Measurements from ENCODE around the gene AMBP.

Gene AMBP

DNA sequence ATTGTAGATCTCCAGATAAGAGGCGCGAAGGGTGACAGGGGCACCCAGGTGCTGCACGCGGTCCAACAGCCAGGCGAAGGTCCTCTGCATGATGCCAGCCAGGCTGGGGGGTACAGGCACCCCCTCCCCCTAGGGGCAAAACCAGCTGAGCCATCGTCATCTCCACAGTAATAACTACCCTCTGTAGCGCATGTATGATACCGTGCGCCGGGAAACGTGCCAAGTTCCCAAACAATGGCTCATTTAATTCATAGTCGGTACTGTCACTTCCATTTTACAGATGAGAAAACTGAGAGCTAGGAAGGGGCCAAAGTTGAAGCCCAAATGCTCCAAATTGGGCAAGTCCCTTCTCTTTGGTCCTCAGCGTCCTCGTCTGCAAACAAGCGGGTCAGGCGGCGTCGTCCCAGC, 19.5 kb upstream of the AMBP start:
- Histone ChIP-seq H3K9me3 (replicated peaks in 1 of 2; ENCODE audit: control insufficient read depth in 2 of 2, insufficient read depth in 1 of 2, low read depth in 1 of 2, low read length in 2 of 2) (peaks cover 0 to 2% of the 10 kb centered on the region in 2 donors), H3K18ac (ENCODE audit: low read length) (peak overlapping the region; percentile 78), H4K91ac (ENCODE audit: low read depth, low read length, poor library complexity) (no peak overlapping the region), H2AFZ (ENCODE audit: low read length) (no peak overlapping the region), H3K27me3 (ENCODE audit: control insufficient read depth in 3 of 3, insufficient read depth in 3 of 3, low read depth in 1 of 3, low read length in 3 of 3) (peaks cover 0 to 79% (median 33%) of the 10 kb centered on the region in 3 experiments), H3K36me3 (replicated peaks in 1 of 2; ENCODE audit: control insufficient read depth in 2 of 2, insufficient read depth in 2 of 2, low read length in 2 of 2) (no peaks in the 10 kb centered on the region), H3K79me1 (ENCODE audit: low read depth, low read length) (no peaks in the 10 kb centered on the region), H3K23ac (ENCODE audit: low read depth, low read length, poor library complexity) (no peak overlapping the region), H3K14ac (ENCODE audit: low read length) (no peak overlapping the region), H3K9ac (ENCODE audit: low read depth, low read length, poor library complexity) (no peak overlapping the region), H2BK5ac (ENCODE audit: low read length) (no peak overlapping the region), H2BK12ac (ENCODE audit: low read length) (no peak overlapping the region), H3K4ac (ENCODE audit: low read length) (no peak overlapping the region), H2AK5ac (ENCODE audit: low read depth, low read length) (no peak overlapping the region), H2BK120ac (ENCODE audit: low read depth, low read length) (no peak overlapping the region), H2BK15ac (ENCODE audit: low read length) (no peak overlapping the region), H3K27ac (replicated peaks; ENCODE audit: low read length) (no peak overlapping the region), H3K4me1 (ENCODE audit: control insufficient read depth in 2 of 2, insufficient read depth in 1 of 2, low read depth in 1 of 2, low read length in 2 of 2) (peaks cover 5 to 8% of the 10 kb centered on the region in 2 donors), H4K8ac (ENCODE audit: low read depth, low read length) (no peak overlapping the region), H3K4me2 (ENCODE audit: insufficient read depth, low read length, poor library complexity, severe bottlenecking) (peak overlapping the region; percentile 99), H3K4me3 (ENCODE audit: low read length in 2 of 2) (peak overlapping the region in 1 of 2 donors; percentile 85)
- DNase-seq (ENCODE audit: low spot score): no peak
- WGBS, 2 donors (ENCODE audit: extremely low coverage in 2 of 2, insufficient read length in 2 of 2, insufficient replicate concordance in 1 of 2): no CpG with 5 or more reads among the region's 18 CpGs

DNA sequence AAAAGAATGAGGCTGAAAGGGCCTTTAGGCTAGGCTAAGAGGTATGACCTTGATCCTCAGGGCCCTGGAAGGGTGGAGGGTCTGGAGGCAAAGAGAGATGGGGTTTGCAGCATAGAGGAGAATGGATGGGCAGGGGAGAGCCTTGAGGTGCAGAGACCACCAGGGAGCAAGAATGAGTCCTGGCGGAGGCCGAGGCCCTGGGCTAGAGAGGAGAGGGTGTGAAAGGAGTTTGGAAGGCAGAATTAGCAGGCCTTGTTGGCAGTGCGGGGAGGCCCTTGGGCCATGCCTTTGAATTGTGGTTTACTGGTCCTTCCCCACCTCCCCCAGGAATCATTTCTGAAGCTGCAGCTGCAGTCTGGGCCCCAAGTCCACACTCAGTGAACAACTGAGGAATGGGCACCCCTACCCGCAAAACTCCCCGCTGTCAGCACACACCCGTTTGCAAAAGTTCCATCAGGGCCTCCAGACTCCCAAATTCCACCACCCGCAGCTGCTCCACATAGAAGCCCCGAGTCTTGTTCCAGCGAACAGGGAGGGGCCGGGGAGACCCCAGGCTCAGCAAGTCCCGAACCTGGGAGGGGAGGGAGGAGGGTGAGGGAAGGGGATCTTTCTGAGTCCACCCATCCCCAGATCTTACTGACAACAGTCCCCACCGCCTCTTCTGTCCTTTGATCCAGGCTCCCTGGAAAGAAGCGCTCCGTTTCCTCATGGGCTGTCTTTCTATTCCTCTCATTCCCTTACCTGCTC, 18.9 kb upstream of the AMBP start:
- Histone ChIP-seq H3K9me3 (replicated peaks in 1 of 2; ENCODE audit: control insufficient read depth in 2 of 2, insufficient read depth in 1 of 2, low read depth in 1 of 2, low read length in 2 of 2) (peaks cover 0 to 2% of the 10 kb centered on the region in 2 donors), H3K23ac (ENCODE audit: low read depth, low read length, poor library complexity) (no peak overlapping the region), H3K4ac (ENCODE audit: low read length) (no peak overlapping the region), H3K4me2 (ENCODE audit: insufficient read depth, low read length, poor library complexity, severe bottlenecking) (no peak overlapping the region), H4K8ac (ENCODE audit: low read depth, low read length) (no peak overlapping the region), H3K79me1 (ENCODE audit: low read depth, low read length) (no peaks in the 10 kb centered on the region), H3K18ac (ENCODE audit: low read length) (no peak overlapping the region), H2BK120ac (ENCODE audit: low read depth, low read length) (no peak overlapping the region), H3K27ac (replicated peaks; ENCODE audit: low read length) (no peak overlapping the region), H3K36me3 (replicated peaks in 1 of 2; ENCODE audit: control insufficient read depth in 2 of 2, insufficient read depth in 2 of 2, low read length in 2 of 2) (no peaks in the 10 kb centered on the region), H4K91ac (ENCODE audit: low read depth, low read length, poor library complexity) (no peak overlapping the region), H2BK5ac (ENCODE audit: low read length) (no peak overlapping the region), H2AK5ac (ENCODE audit: low read depth, low read length) (no peak overlapping the region), H3K9ac (ENCODE audit: low read depth, low read length, poor library complexity) (no peak overlapping the region), H2AFZ (ENCODE audit: low read length) (no peak overlapping the region), H3K14ac (ENCODE audit: low read length) (no peak overlapping the region), H3K4me1 (ENCODE audit: control insufficient read depth in 2 of 2, insufficient read depth in 1 of 2, low read depth in 1 of 2, low read length in 2 of 2) (peaks cover 5 to 8% of the 10 kb centered on the region in 2 donors), H3K27me3 (ENCODE audit: control insufficient read depth in 3 of 3, insufficient read depth in 3 of 3, low read depth in 1 of 3, low read length in 3 of 3) (peaks cover 0 to 79% (median 33%) of the 10 kb centered on the region in 3 experiments), H2BK15ac (ENCODE audit: low read length) (no peak overlapping the region), H2BK12ac (ENCODE audit: low read length) (no peak overlapping the region), H3K4me3 (ENCODE audit: low read length in 2 of 2) (no peak overlapping the region)
- no CpG with 5 or more reads among the region's 14 CpGs for WGBS, 2 donors (ENCODE audit: extremely low coverage in 2 of 2, insufficient read length in 2 of 2, insufficient replicate concordance in 1 of 2)
- no peak for DNase-seq (ENCODE audit: low spot score)

DNA sequence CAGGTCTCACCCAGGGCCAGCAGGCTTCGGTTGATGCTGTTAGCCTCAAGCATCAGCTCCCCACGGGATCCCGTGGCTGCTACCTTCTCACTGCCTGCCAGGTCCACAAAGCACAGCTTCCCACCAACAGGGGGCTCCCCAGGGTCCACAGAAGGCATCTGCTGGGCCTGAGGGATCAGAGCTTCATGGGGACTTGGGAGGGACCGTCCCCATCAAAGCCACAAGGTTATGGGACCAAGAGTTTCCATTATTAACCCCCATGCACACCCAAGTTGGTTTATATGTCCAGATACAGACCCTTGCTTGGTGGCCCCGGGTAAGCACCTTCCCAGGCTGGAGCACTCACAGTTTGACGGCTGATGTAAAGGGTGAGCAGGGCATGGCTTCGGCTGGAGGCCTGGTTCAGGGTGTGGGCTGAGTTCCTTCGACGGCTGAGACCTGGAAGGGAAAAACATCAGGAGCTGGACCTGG, 18.0 kb upstream of the AMBP start:
- H3K27me3 ChIP-seq (ENCODE audit: control insufficient read depth in 3 of 3, insufficient read depth in 3 of 3, low read depth in 1 of 3, low read length in 3 of 3): peaks cover 0 to 73% (median 33%) of the 10 kb centered on the region in 3 experiments

DNA sequence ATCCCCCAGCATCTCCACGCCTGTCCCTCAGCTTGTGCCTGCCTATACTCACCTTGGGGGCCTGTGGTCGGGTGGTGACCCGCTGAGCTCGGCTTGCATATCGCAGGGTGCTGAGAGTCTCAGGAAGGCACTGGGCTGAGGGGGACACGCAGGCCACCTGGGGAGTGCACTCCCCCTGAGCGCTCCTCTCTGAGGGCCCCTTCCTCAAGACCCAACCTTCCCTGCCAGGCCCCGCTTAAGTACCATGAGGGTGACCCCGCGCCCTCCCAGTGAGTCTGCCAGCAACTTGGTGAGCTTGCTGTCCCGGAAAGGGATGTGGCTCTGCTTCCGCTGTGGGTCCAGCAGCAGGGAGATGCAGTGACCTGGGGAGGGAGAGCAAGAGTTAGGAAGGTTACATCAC, 16.9 kb upstream of the AMBP start:
- H3K4me3 ChIP-seq (ENCODE audit: low read length in 2 of 2): no peak overlapping the region
- H3K4me1 ChIP-seq (ENCODE audit: control insufficient read depth in 2 of 2, insufficient read depth in 1 of 2, low read depth in 1 of 2, low read length in 2 of 2): peaks cover 5 to 8% of the 10 kb centered on the region in 2 donors
- no peak overlapping the region for H2AFZ ChIP-seq (ENCODE audit: low read length)
- no peak overlapping the region for H3K4me2 ChIP-seq (ENCODE audit: insufficient read depth, low read length, poor library complexity, severe bottlenecking)
- H3K27me3 ChIP-seq (ENCODE audit: control insufficient read depth in 3 of 3, insufficient read depth in 3 of 3, low read depth in 1 of 3, low read length in 3 of 3): peaks cover 0 to 63% (median 33%) of the 10 kb centered on the region in 3 experiments
- no peak overlapping the region for H3K4ac ChIP-seq (ENCODE audit: low read length)
- H4K8ac ChIP-seq (ENCODE audit: low read depth, low read length): no peak overlapping the region
- DNase-seq (ENCODE audit: low spot score): no peak
- no peak overlapping the region for H2BK12ac ChIP-seq (ENCODE audit: low read length)
- no peaks in the 10 kb centered on the region for H3K36me3 ChIP-seq (replicated peaks in 1 of 2; ENCODE audit: control insufficient read depth in 2 of 2, insufficient read depth in 2 of 2, low read length in 2 of 2)
- no peak overlapping the region for H2BK5ac ChIP-seq (ENCODE audit: low read length)
- no CpG with 5 or more reads among the region's 12 CpGs for WGBS, 2 donors (ENCODE audit: extremely low coverage in 2 of 2, insufficient read length in 2 of 2, insufficient replicate concordance in 1 of 2)
- no peaks in the 10 kb centered on the region for H3K9me3 ChIP-seq (replicated peaks in 1 of 2; ENCODE audit: control insufficient read depth in 2 of 2, insufficient read depth in 1 of 2, low read depth in 1 of 2, low read length in 2 of 2)
- no peak overlapping the region for H2BK15ac ChIP-seq (ENCODE audit: low read length)
- no peak overlapping the region for H2BK120ac ChIP-seq (ENCODE audit: low read depth, low read length)
- H3K23ac ChIP-seq (ENCODE audit: low read depth, low read length, poor library complexity): peak overlapping the region; percentile 0
- H3K14ac ChIP-seq (ENCODE audit: low read length): no peak overlapping the region
- no peak overlapping the region for H4K91ac ChIP-seq (ENCODE audit: low read depth, low read length, poor library complexity)
- no peak overlapping the region for H3K9ac ChIP-seq (ENCODE audit: low read depth, low read length, poor library complexity)
- H3K27ac ChIP-seq (replicated peaks; ENCODE audit: low read length): no peak overlapping the region
- H3K18ac ChIP-seq (ENCODE audit: low read length): no peak overlapping the region
- peak overlapping the region; percentile 17 for H2AK5ac ChIP-seq (ENCODE audit: low read depth, low read length)
- no peaks in the 10 kb centered on the region for H3K79me1 ChIP-seq (ENCODE audit: low read depth, low read length)

More for the DNA sequence above, 18.0 kb upstream of the AMBP start:
- no peak overlapping the region for H3K14ac ChIP-seq (ENCODE audit: low read length)
- H3K18ac ChIP-seq (ENCODE audit: low read length): no peak overlapping the region
- no peaks in the 10 kb centered on the region for H3K36me3 ChIP-seq (replicated peaks in 1 of 2; ENCODE audit: control insufficient read depth in 2 of 2, insufficient read depth in 2 of 2, low read length in 2 of 2)
- no peak overlapping the region for H3K4me2 ChIP-seq (ENCODE audit: insufficient read depth, low read length, poor library complexity, severe bottlenecking)
- no peak overlapping the region for H3K23ac ChIP-seq (ENCODE audit: low read depth, low read length, poor library complexity)
- no peak overlapping the region for H2BK120ac ChIP-seq (ENCODE audit: low read depth, low read length)
- H2BK5ac ChIP-seq (ENCODE audit: low read length): no peak overlapping the region
- no peaks in the 10 kb centered on the region for H3K9me3 ChIP-seq (replicated peaks in 1 of 2; ENCODE audit: control insufficient read depth in 2 of 2, insufficient read depth in 1 of 2, low read depth in 1 of 2, low read length in 2 of 2)
- WGBS, 2 donors (ENCODE audit: extremely low coverage in 2 of 2, insufficient read length in 2 of 2, insufficient replicate concordance in 1 of 2): no CpG with 5 or more reads among the region's 9 CpGs
- no peak overlapping the region for H4K8ac ChIP-seq (ENCODE audit: low read depth, low read length)
- DNase-seq (ENCODE audit: low spot score): no peak
- no peak overlapping the region for H2AK5ac ChIP-seq (ENCODE audit: low read depth, low read length)
- H2BK15ac ChIP-seq (ENCODE audit: low read length): no peak overlapping the region
- H4K91ac ChIP-seq (ENCODE audit: low read depth, low read length, poor library complexity): no peak overlapping the region
- no peak overlapping the region for H3K4ac ChIP-seq (ENCODE audit: low read length)
- no peak overlapping the region for H3K27ac ChIP-seq (replicated peaks; ENCODE audit: low read length)
- peaks cover 5 to 8% of the 10 kb centered on the region in 2 donors for H3K4me1 ChIP-seq (ENCODE audit: control insufficient read depth in 2 of 2, insufficient read depth in 1 of 2, low read depth in 1 of 2, low read length in 2 of 2)
- H3K79me1 ChIP-seq (ENCODE audit: low read depth, low read length): no peaks in the 10 kb centered on the region
- no peak overlapping the region for H2AFZ ChIP-seq (ENCODE audit: low read length)
- no peak overlapping the region for H3K9ac ChIP-seq (ENCODE audit: low read depth, low read length, poor library complexity)
- H2BK12ac ChIP-seq (ENCODE audit: low read length): no peak overlapping the region
- no peak overlapping the region for H3K4me3 ChIP-seq (ENCODE audit: low read length in 2 of 2)
